HepG2 (cell line): ENCODE results near the gene SZRD1. TPM values are rescaled to one million over a fixed set of nuclear protein-coding genes. Genes with fewer than 3 reads are reported as not detected.

ENCODE experiments used
- CCDC6 ChIP-seq: sonication (generic); formaldehyde crosslinking; IDR thresholded peaks from 2 replicates; pipeline ENCODE4 v1.8.1; 2022; ENCODE audit warnings: mild to moderate bottlenecking, missing genetic modification reagents, moderate library complexity
- IRF2 ChIP-seq: IDR thresholded peaks from 2 replicates; pipeline ENCODE4 v1.6.1; 2018; ENCODE audit warnings: missing genetic modification reagents, missing compliant biosample characterization
- MAF1 ChIP-seq: sonication (generic); formaldehyde crosslinking; IDR thresholded peaks from 2 replicates; pipeline ENCODE4 v1.5.0; 2020; ENCODE audit warnings: missing genetic modification reagents, borderline replicate concordance
- MTA3 ChIP-seq: sonication (generic); formaldehyde crosslinking; IDR thresholded peaks from 2 replicates; pipeline ENCODE4 v1.4.0; 2020; ENCODE audit warnings: missing genetic modification reagents
- POGZ ChIP-seq: sonication (generic); formaldehyde crosslinking; IDR thresholded peaks from 2 replicates; pipeline ENCODE4 v1.4.0; 2020; ENCODE audit warnings: mild to moderate bottlenecking, missing genetic modification reagents
- SPEN ChIP-seq: sonication (generic); formaldehyde crosslinking; IDR thresholded peaks from 2 replicates; pipeline ENCODE4 v1.5.1; 2020; ENCODE audit warnings: low read depth, mild to moderate bottlenecking, missing genetic modification reagents
- ZNF253 ChIP-seq: sonication (generic); formaldehyde crosslinking; IDR thresholded peaks from 2 replicates; pipeline ENCODE4 v1.8.0; 2022; ENCODE audit warnings: mild to moderate bottlenecking, missing genetic modification reagents, borderline replicate concordance
- ZNF331 ChIP-seq: sonication (generic); formaldehyde crosslinking; IDR thresholded peaks from 2 replicates; pipeline ENCODE4 v1.4.0; 2020; ENCODE audit warnings: missing genetic modification reagents
- ZNF468 ChIP-seq: sonication (generic); formaldehyde crosslinking; IDR thresholded peaks from 2 replicates; pipeline ENCODE4 v1.8.0; 2022; ENCODE audit warnings: mild to moderate bottlenecking, moderate library complexity, missing genetic modification reagents
- ZNF484 ChIP-seq: sonication (generic); formaldehyde crosslinking; IDR thresholded peaks from 2 replicates; pipeline ENCODE4 v1.5.1; 2020; ENCODE audit warnings: mild to moderate bottlenecking, low read depth, missing genetic modification reagents, borderline replicate concordance
- ZNF563 ChIP-seq: sonication (generic); formaldehyde crosslinking; IDR thresholded peaks from 2 replicates; pipeline ENCODE4 v1.8.0; 2022; ENCODE audit warnings: mild to moderate bottlenecking, moderate library complexity, missing genetic modification reagents
- ZNF724P ChIP-seq: sonication (generic); formaldehyde crosslinking; IDR thresholded peaks from 2 replicates; pipeline ENCODE4 v1.8.0; 2022; ENCODE audit warnings: missing genetic modification reagents, borderline replicate concordance
- polyA plus RNA-seq, 8 experiments: library from polyadenylated mRNA; depleted of rRNA in 3 of 8; stranded (reverse) in 7 of 8; unstranded in 1 of 8; fragments of >200 nt; fragmentation: Illumina TruSeq in 4 of 8; extraction: Trizol in 4 of 8; gene quantifications; 2 replicates each; pipeline versions ENCODE4 v1.2.1 to v1.2.3, GENCODE V29; 2011 to 2016; ENCODE audit warnings: low read depth in 4 of 8, missing spikeins in 1 of 8, mixed read lengths in 1 of 8; ENCODE audit not compliant: insufficient read depth in 1 of 8
- total RNA-seq, 5 experiments: library from RNA; depleted of rRNA; stranded (reverse); fragments of >200 nt; fragmentation: Illumina TruSeq; extraction: Trizol; gene quantifications; 2 replicates each; pipeline ENCODE4 v1.2.3, GENCODE V29; 2016; ENCODE audit warnings: low read depth in 1 of 5
- TF ChIP-seq, protein P1 (sequence below): sonication (generic); formaldehyde crosslinking; IDR thresholded peaks from 2 replicates; pipeline ENCODE4 v1.5.1; 2020; ENCODE audit warnings: missing genetic modification reagents, mild to moderate bottlenecking, borderline replicate concordance
- TF ChIP-seq, protein P2 (sequence below): sonication (generic); formaldehyde crosslinking; IDR thresholded peaks from 2 replicates; pipeline ENCODE4 v1.4.0; 2020; ENCODE audit warnings: mild to moderate bottlenecking, missing genetic modification reagents
- TF ChIP-seq, protein P3 (sequence below): sonication (generic); formaldehyde crosslinking; IDR thresholded peaks from 2 replicates; pipeline ENCODE4 v1.5.1; 2020; ENCODE audit warnings: mild to moderate bottlenecking, missing genetic modification reagents, moderate library complexity

Gene SZRD1
- total and polyA plus RNA-seq, 2 of the 13 experiments (the other 11 are each of a cell fraction or from before 2014, with no cell fraction given): 28.5 to 41.4 TPM

DNA sequence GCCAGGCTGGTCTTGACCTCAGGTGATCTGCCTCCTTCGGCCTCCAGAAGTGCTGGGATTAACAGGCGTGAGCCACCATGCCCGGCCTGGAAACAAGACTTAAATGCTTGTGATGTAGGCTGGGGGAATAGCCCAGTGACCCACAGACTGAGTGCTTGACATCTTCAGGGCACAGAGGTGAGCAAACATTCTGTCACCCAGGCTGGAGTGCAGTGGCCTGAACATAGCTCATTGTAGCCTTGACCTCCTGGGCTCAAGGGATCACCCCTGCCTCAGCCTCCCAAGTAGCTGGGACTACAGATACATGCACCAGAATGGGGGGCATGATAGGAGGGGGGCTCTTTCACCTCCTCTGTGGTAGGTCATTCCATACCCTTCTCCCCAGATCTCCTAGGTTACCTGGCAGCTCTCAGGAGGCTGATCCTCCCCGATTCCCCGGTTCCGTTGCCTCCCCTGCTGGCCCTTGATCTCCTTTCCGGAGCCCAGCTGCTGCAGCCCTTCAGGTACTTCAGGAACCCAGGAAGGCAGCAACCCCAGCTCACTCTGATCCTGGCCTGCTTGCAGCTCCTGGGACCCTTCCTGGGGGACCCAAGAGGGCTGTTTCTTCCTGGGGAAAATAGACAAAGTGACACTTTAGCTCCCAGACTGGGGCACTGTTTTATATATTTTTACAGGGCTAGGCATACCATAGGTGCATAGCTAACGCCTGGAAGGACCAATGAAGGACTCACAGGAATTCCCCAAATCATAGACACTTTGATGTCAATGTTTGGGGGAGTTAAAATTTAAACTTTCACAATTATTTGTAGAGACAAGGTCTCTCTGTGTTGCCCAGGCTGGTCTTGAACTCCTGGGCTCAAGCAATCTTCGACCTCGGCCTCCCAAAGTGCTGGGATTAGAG is 58.3 kb downstream of the SZRD1 start (continued):
- TF ChIP-seq, protein P1, sequence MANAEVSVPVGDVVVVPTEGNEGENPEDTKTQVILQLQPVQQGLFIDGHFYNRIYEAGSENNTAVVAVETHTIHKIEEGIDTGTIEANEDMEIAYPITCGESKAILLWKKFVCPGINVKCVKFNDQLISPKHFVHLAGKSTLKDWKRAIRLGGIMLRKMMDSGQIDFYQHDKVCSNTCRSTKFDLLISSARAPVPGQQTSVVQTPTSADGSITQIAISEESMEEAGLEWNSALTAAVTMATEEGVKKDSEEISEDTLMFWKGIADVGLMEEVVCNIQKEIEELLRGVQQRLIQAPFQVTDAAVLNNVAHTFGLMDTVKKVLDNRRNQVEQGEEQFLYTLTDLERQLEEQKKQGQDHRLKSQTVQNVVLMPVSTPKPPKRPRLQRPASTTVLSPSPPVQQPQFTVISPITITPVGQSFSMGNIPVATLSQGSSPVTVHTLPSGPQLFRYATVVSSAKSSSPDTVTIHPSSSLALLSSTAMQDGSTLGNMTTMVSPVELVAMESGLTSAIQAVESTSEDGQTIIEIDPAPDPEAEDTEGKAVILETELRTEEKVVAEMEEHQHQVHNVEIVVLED (CRISPR knock-in tag): no peak
- TF ChIP-seq, protein P2, sequence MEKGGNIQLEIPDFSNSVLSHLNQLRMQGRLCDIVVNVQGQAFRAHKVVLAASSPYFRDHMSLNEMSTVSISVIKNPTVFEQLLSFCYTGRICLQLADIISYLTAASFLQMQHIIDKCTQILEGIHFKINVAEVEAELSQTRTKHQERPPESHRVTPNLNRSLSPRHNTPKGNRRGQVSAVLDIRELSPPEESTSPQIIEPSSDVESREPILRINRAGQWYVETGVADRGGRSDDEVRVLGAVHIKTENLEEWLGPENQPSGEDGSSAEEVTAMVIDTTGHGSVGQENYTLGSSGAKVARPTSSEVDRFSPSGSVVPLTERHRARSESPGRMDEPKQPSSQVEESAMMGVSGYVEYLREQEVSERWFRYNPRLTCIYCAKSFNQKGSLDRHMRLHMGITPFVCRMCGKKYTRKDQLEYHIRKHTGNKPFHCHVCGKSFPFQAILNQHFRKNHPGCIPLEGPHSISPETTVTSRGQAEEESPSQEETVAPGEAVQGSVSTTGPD (CRISPR knock-in tag): no peak
- no peak for TF ChIP-seq ZNF563 (CRISPR knock-in tag)
- no peak for TF ChIP-seq ZNF253 (CRISPR knock-in tag)
- TF ChIP-seq, protein P3, sequence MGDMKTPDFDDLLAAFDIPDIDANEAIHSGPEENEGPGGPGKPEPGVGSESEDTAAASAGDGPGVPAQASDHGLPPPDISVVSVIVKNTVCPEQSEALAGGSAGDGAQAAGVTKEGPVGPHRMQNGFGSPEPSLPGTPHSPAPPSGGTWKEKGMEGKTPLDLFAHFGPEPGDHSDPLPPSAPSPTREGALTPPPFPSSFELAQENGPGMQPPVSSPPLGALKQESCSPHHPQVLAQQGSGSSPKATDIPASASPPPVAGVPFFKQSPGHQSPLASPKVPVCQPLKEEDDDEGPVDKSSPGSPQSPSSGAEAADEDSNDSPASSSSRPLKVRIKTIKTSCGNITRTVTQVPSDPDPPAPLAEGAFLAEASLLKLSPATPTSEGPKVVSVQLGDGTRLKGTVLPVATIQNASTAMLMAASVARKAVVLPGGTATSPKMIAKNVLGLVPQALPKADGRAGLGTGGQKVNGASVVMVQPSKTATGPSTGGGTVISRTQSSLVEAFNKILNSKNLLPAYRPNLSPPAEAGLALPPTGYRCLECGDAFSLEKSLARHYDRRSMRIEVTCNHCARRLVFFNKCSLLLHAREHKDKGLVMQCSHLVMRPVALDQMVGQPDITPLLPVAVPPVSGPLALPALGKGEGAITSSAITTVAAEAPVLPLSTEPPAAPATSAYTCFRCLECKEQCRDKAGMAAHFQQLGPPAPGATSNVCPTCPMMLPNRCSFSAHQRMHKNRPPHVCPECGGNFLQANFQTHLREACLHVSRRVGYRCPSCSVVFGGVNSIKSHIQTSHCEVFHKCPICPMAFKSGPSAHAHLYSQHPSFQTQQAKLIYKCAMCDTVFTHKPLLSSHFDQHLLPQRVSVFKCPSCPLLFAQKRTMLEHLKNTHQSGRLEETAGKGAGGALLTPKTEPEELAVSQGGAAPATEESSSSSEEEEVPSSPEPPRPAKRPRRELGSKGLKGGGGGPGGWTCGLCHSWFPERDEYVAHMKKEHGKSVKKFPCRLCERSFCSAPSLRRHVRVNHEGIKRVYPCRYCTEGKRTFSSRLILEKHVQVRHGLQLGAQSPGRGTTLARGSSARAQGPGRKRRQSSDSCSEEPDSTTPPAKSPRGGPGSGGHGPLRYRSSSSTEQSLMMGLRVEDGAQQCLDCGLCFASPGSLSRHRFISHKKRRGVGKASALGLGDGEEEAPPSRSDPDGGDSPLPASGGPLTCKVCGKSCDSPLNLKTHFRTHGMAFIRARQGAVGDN (CRISPR knock-in tag): peak; percentile 52
- no peak for TF ChIP-seq MAF1
- no peak for TF ChIP-seq POGZ (CRISPR knock-in tag)
- no peak for TF ChIP-seq ZNF724P
- no peak for TF ChIP-seq ZNF468 (CRISPR knock-in tag)
- TF ChIP-seq MTA3 (CRISPR knock-in tag): no peak
- TF ChIP-seq IRF2: no peak
- no peak for TF ChIP-seq CCDC6 (CRISPR knock-in tag)
- no peak for TF ChIP-seq SPEN
- no peak for TF ChIP-seq ZNF484 (CRISPR knock-in tag)
- no peak for TF ChIP-seq ZNF331 (CRISPR knock-in tag)
